ENCODE data around the gene PEX26. TPM values are rescaled to one million over a fixed set of nuclear protein-coding genes. Genes with fewer than 3 reads are reported as not detected.

Gene PEX26
- total and polyA plus RNA-seq, 2 of the 13 experiments (the other 11 are each of a cell fraction or from before 2014, with no cell fraction given) = 10.6 to 25.1 TPM

DNA sequence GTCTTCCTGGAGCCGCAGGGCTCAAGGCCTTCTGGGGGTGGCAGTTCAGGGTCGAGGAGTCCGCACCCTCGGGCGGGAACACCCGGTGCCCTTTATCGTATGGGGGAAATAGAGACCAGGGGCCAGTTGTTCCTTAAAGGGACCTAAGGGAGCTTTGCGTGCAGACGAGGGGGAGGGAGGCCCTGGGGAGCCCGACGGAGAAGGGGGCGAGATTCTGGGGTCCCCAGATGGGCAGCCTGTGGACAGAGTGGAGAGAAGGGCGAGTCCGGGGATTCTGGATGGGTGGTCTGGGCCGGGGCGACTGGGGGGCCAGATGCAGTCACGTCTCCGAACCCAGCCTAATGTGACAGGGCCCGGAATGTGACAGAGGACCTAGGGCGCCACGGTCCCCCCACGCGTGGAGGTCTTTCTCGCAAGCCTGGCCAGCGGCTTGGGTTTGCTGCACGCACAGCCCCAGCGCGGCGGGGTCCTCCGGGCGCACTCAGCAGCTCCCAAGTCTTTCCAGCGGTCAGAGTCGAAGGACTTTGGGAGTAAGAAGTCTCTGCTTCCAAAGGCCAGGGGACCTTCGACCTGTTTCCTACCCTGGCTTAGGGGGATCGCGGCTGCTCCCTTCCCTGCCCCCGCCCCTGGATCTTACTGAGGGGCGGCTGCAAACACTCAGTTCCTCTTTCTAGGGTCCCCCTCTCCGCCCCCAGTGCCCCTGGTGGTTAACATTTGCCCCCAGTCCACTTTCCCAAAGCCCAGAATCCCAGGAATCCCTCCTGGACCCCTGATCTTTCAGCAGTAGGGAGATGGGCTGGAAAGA is 33.4 kb downstream of the PEX26 start:
- no TSS peak for BruUV-seq (replicated peaks)
- intact Hi-C loops (cut with micrococcal nuclease; ENCODE audit: unreplicated experiment) = no loop called here
- FAIRE-seq (no peak), ATAC-seq (peak; percentile 11), DNase-seq (ENCODE audit: low spot score) (no peak)
- ChIA-PET POLR2A (no interaction called here), CTCF (ENCODE audit: low intra/inter-chr PET ratio, low total read pairs) (no interaction called here)
- Histone ChIP-seq H3K79me2 (ENCODE audit: insufficient read depth, low read length) (no peaks in the 10 kb centered on the region), H3K9me3 (ENCODE audit: low read length) (no peaks in the 10 kb centered on the region), H3K27ac (ENCODE audit: extremely low read length, insufficient read depth, low read length) (no peak overlapping the region), H3K27me3 (ENCODE audit: control insufficient read depth in 1 of 2, insufficient read depth in 2 of 2, low read length in 2 of 2) (peaks cover 8 to 43% of the 10 kb centered on the region in 2 experiments), H3K36me3 (replicated peaks in 1 of 2; ENCODE audit: control insufficient read depth in 1 of 2, insufficient read depth in 2 of 2, low read length in 2 of 2) (no peaks in the 10 kb centered on the region), H4K20me1 (ENCODE audit: insufficient read depth, low read length) (peaks cover 4% of the 10 kb centered on the region; the same call in 1 of the 2 replicates), H2AFZ (ENCODE audit: low read length) (no peak overlapping the region), H3K9ac (ENCODE audit: insufficient read depth, low read depth, low read length) (peak overlapping the region; percentile 39; the same call in 1 of the 2 replicates), H3K4me2 (ENCODE audit: low read depth, low read length) (peak overlapping the region; percentile 85), H3K4me1 (ENCODE audit: insufficient read depth, low read length) (peaks cover 23% of the 10 kb centered on the region), H3K4me3 (replicated peaks in 1 of 3; ENCODE audit: insufficient read depth in 1 of 3, low read depth in 2 of 3, low read length in 3 of 3) (peak overlapping the region; percentile 38 to 71 (median 42))
- 18% methylated on average over 19 of the region's 39 CpGs for WGBS (ENCODE audit: low lambda C conversion rate)
- in situ Hi-C loops (cut with HindIII; ENCODE audit: extremely low pct_ligation_motif_present, low pct_unique_long_range_greater_than_20kb) = no loop called here
- TF ChIP-seq ZNF17 (CRISPR knock-in tag; IDR thresholded peaks at IDR 0.05) (no peak), TCF7L2 (IDR thresholded peaks at IDR 0.05; ENCODE audit: low read depth, low read length) (no peak), ZNF7 (CRISPR knock-in tag; IDR thresholded peaks at IDR 0.05) (no peak), ZNF547 (CRISPR knock-in tag; IDR thresholded peaks at IDR 0.05) (0 out of 2 replicates have a peak, but pooled peaks have one; percentile 14), SP140L (CRISPR knock-in tag; IDR thresholded peaks at IDR 0.05; ENCODE audit: borderline replicate concordance) (no peak), ZNF841 (CRISPR knock-in tag; IDR thresholded peaks at IDR 0.05; ENCODE audit: borderline replicate concordance) (no peak), SALL2 (CRISPR knock-in tag; IDR thresholded peaks at IDR 0.05) (no peak), RARG (CRISPR knock-in tag; IDR thresholded peaks at IDR 0.05; ENCODE audit: low read depth) (no peak), FOXC1 (CRISPR knock-in tag; IDR thresholded peaks at IDR 0.05; ENCODE audit: borderline replicate concordance) (0 out of 2 replicates have a peak, but pooled peaks have one; percentile 1), ZBTB3 (CRISPR knock-in tag; IDR thresholded peaks at IDR 0.05; ENCODE audit: borderline replicate concordance, low read depth) (no peak), ZNF619 (CRISPR knock-in tag; IDR thresholded peaks at IDR 0.05) (no peak), ZNF724P (CRISPR knock-in tag; IDR thresholded peaks at IDR 0.05; ENCODE audit: borderline replicate concordance) (no peak), ZFY (CRISPR knock-in tag; IDR thresholded peaks at IDR 0.05) (no peak), PRMT3 (CRISPR knock-in tag; IDR thresholded peaks at IDR 0.05; ENCODE audit: borderline replicate concordance, low read depth) (no peak), FOXP1 (IDR thresholded peaks at IDR 0.05) (no peak), FOXP1 (CRISPR knock-in tag; IDR thresholded peaks at IDR 0.05) (no peak), EZH2 (conservative IDR thresholded peaks at IDR 0.05; ENCODE audit: low read depth, low read length) (0 out of 2 replicates have a peak, but pooled peaks have one; percentile 42), ZNF639 (CRISPR knock-in tag; conservative IDR thresholded peaks at IDR 0.05) (no peak)
- TF ChIP-seq, protein P1, sequence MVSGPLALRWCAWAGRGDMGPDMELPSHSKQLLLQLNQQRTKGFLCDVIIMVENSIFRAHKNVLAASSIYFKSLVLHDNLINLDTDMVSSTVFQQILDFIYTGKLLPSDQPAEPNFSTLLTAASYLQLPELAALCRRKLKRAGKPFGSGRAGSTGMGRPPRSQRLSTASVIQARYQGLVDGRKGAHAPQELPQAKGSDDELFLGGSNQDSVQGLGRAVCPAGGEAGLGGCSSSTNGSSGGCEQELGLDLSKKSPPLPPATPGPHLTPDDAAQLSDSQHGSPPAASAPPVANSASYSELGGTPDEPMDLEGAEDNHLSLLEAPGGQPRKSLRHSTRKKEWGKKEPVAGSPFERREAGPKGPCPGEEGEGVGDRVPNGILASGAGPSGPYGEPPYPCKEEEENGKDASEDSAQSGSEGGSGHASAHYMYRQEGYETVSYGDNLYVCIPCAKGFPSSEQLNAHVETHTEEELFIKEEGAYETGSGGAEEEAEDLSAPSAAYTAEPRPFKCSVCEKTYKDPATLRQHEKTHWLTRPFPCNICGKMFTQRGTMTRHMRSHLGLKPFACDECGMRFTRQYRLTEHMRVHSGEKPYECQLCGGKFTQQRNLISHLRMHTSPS (CRISPR knock-in tag; IDR thresholded peaks at IDR 0.05; ENCODE audit: low read depth) = no peak
- TF ChIP-seq, protein P2, sequence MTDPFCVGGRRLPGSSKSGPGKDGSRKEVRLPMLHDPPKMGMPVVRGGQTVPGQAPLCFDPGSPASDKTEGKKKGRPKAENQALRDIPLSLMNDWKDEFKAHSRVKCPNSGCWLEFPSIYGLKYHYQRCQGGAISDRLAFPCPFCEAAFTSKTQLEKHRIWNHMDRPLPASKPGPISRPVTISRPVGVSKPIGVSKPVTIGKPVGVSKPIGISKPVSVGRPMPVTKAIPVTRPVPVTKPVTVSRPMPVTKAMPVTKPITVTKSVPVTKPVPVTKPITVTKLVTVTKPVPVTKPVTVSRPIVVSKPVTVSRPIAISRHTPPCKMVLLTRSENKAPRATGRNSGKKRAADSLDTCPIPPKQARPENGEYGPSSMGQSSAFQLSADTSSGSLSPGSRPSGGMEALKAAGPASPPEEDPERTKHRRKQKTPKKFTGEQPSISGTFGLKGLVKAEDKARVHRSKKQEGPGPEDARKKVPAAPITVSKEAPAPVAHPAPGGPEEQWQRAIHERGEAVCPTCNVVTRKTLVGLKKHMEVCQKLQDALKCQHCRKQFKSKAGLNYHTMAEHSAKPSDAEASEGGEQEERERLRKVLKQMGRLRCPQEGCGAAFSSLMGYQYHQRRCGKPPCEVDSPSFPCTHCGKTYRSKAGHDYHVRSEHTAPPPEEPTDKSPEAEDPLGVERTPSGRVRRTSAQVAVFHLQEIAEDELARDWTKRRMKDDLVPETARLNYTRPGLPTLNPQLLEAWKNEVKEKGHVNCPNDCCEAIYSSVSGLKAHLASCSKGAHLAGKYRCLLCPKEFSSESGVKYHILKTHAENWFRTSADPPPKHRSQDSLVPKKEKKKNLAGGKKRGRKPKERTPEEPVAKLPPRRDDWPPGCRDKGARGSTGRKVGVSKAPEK (CRISPR knock-in tag; IDR thresholded peaks at IDR 0.05; ENCODE audit: borderline replicate concordance) = no peak
